ENCODE results near the gene ABTB2. TPM values are rescaled to one million over a fixed set of nuclear protein-coding genes. Genes with fewer than 3 reads are reported as not detected.
"Not testable (repeated sequence)": the region's sequence is repeated elsewhere in the genome, so short reads cannot be mapped to it uniquely, and the experiment has no call there.

Gene ABTB2
- total RNA-seq, 1 experiment from 2014 or later, result 46.3 TPM

DNA sequence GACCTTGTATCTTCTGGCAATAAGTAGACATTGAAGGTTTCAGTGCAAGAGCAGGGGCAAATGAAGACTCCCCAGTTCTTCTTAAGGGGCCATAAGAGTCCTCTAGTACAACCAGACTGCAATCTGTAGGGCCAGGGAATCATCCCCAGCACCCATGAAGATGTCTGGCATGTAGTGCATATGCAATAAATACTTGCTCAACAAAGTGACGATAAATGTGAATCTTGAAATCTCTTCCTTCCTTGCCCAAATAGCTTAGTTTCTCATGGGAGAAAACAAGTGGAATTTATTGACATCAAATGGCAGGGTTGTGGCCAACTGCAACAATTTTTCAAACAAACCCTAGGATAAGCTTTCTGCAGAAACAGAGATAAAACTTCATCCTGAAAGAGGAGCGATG, 107.6 kb downstream of the ABTB2 start:
- no TSS peak for BruUV-seq (replicated peaks)
- no peaks in the 10 kb centered on the region for H3K27me3 ChIP-seq (replicated peaks; ENCODE audit: insufficient read depth, low read depth, low read length, poor library complexity)
- ChIA-PET POLR2A (ENCODE audit: low non-redundant PET) (interaction anchor here (0.6 kb wide), 1 partner anchor 89 kb away, joined by 3 read pairs; no protein-coding TSS in a partner anchor), CTCF (interaction anchor here (1.2 kb wide), 1 partner anchor 76 kb away, joined by 3 read pairs; no protein-coding TSS in a partner anchor)
- DNase-seq (ENCODE audit: low spot score), result no peak
- intact Hi-C loops (cut with micrococcal nuclease; ENCODE audit: unreplicated experiment), result no loop called here
- no peaks in the 10 kb centered on the region for H3K36me3 ChIP-seq (ENCODE audit: insufficient read depth, low read length, poor library complexity, severe bottlenecking)
- no peak overlapping the region for H3K4me3 ChIP-seq (ENCODE audit: low read depth, low read length, poor library complexity, severe bottlenecking)
- no peak for TF ChIP-seq EZH2 (IDR thresholded peaks at IDR 0.05; ENCODE audit: borderline replicate concordance, low read depth, low read length, poor library complexity, severe bottlenecking)
- TF ChIP-seq, protein P1, sequence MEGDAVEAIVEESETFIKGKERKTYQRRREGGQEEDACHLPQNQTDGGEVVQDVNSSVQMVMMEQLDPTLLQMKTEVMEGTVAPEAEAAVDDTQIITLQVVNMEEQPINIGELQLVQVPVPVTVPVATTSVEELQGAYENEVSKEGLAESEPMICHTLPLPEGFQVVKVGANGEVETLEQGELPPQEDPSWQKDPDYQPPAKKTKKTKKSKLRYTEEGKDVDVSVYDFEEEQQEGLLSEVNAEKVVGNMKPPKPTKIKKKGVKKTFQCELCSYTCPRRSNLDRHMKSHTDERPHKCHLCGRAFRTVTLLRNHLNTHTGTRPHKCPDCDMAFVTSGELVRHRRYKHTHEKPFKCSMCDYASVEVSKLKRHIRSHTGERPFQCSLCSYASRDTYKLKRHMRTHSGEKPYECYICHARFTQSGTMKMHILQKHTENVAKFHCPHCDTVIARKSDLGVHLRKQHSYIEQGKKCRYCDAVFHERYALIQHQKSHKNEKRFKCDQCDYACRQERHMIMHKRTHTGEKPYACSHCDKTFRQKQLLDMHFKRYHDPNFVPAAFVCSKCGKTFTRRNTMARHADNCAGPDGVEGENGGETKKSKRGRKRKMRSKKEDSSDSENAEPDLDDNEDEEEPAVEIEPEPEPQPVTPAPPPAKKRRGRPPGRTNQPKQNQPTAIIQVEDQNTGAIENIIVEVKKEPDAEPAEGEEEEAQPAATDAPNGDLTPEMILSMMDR (conservative IDR thresholded peaks at IDR 0.05; ENCODE audit: low read depth, low read length), result no peak
- H3K27ac ChIP-seq (ENCODE audit: low read depth, low read length, poor library complexity, severe bottlenecking), result no peak overlapping the region
- H3K9me3 ChIP-seq (ENCODE audit: low read depth, low read length, poor library complexity, severe bottlenecking), result no peaks in the 10 kb centered on the region
- H3K4me1 ChIP-seq (ENCODE audit: insufficient read depth, low read length, poor library complexity, severe bottlenecking), result peaks cover 14% of the 10 kb centered on the region

DNA sequence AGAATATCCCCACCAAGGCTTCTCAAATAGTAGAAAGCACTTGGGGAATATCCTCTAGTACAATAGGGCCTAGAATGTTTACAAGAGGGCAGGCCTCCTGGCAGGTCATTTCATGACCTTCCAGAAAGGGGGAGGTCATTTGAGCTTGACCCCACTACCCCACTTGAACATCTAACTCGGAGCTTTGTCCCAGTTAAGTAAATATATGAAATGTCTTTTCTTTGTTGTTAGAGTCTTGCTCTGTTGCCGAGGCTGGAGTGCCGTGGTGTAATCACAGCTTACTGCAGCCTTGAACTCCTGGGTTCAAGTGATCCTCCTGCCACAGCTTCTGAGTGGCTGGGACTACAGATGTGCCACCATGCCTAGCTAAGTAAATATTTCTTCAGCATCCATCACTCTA, 108.4 kb downstream of the ABTB2 start:
- DNase-seq (ENCODE audit: low spot score), result no peak
- Histone ChIP-seq H3K4me3 (ENCODE audit: low read depth, low read length, poor library complexity, severe bottlenecking) (no peak overlapping the region), H3K36me3 (ENCODE audit: insufficient read depth, low read length, poor library complexity, severe bottlenecking) (no peaks in the 10 kb centered on the region), H3K27me3 (replicated peaks; ENCODE audit: insufficient read depth, low read depth, low read length, poor library complexity) (no peaks in the 10 kb centered on the region), H3K9me3 (ENCODE audit: low read depth, low read length, poor library complexity, severe bottlenecking) (no peaks in the 10 kb centered on the region), H3K4me1 (ENCODE audit: insufficient read depth, low read length, poor library complexity, severe bottlenecking) (peaks cover 14% of the 10 kb centered on the region), H3K27ac (ENCODE audit: low read depth, low read length, poor library complexity, severe bottlenecking) (no peak overlapping the region)
- ChIA-PET POLR2A (ENCODE audit: low non-redundant PET) (no interaction called here), CTCF (interaction anchor here (1.2 kb wide), 1 partner anchor 75 kb away, joined by 3 read pairs; no protein-coding TSS in a partner anchor)
- intact Hi-C loops (cut with micrococcal nuclease; ENCODE audit: unreplicated experiment), result no loop called here
- BruUV-seq (replicated peaks), result no TSS peak
- TF ChIP-seq, protein P1 (conservative IDR thresholded peaks at IDR 0.05; ENCODE audit: low read depth, low read length), result no peak
- no peak for TF ChIP-seq EZH2 (IDR thresholded peaks at IDR 0.05; ENCODE audit: borderline replicate concordance, low read depth, low read length, poor library complexity, severe bottlenecking)

DNA sequence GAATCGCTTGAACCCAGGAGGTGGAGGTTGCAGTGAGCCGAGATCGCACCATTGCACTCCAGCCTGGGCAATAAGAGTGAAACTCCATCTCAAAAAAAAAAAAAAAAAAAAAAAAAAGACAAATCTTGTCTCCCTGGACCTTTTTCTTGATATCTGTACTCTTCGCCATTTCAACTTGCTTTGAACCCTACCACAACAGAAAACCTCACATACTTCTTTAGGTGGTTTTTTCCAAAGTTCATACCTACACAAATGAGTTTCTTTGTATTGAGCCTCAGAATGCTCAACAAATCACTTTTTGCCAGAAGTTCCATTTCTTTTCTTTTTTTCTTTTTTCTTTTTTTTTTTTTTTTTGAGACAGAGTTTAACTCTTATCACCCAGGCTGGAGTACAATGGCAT, 111.3 kb downstream of the ABTB2 start:
- DNase-seq (ENCODE audit: low spot score); POLR2A ChIA-PET (ENCODE audit: low non-redundant PET); CTCF ChIA-PET; H3K4me3 ChIP-seq (ENCODE audit: low read depth, low read length, poor library complexity, severe bottlenecking); BruUV-seq (replicated peaks); H3K27ac ChIP-seq (ENCODE audit: low read depth, low read length, poor library complexity, severe bottlenecking); intact Hi-C loops (cut with micrococcal nuclease; ENCODE audit: unreplicated experiment); H3K27me3 ChIP-seq (replicated peaks; ENCODE audit: insufficient read depth, low read depth, low read length, poor library complexity); H3K9me3 ChIP-seq (ENCODE audit: low read depth, low read length, poor library complexity, severe bottlenecking); H3K36me3 ChIP-seq (ENCODE audit: insufficient read depth, low read length, poor library complexity, severe bottlenecking): not testable (repeated sequence)
- H3K4me1 ChIP-seq (ENCODE audit: insufficient read depth, low read length, poor library complexity, severe bottlenecking), result peaks cover 20% of the 10 kb centered on the region

DNA sequence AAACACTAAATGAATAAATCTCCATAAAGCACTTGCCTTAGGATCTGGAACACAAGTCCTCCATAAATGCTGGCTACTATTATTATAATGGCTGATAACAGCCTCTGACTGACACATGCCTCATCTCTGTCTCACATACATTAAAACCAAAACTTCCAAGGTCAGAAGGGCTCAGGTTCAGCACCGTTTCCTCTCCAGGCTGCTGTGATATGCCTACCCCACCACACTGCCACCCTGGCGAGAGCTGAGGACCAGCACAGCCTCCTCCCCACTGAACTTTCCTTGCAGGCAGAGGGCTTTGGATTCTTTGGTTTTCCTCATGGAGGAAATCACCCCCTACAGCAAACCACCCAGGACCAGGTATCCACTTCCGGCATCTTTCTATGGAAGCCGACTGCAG, 112.8 kb downstream of the ABTB2 start:
- CTCF ChIA-PET, result no interaction called here
- intact Hi-C loops (cut with micrococcal nuclease; ENCODE audit: unreplicated experiment), result no loop called here
- TF ChIP-seq, protein P1 (conservative IDR thresholded peaks at IDR 0.05; ENCODE audit: low read depth, low read length), result no peak
- TF ChIP-seq EZH2 (IDR thresholded peaks at IDR 0.05; ENCODE audit: borderline replicate concordance, low read depth, low read length, poor library complexity, severe bottlenecking), result no peak
- no peak overlapping the region for H3K4me3 ChIP-seq (ENCODE audit: low read depth, low read length, poor library complexity, severe bottlenecking)
- no peaks in the 10 kb centered on the region for H3K27me3 ChIP-seq (replicated peaks; ENCODE audit: insufficient read depth, low read depth, low read length, poor library complexity)
- no peaks in the 10 kb centered on the region for H3K36me3 ChIP-seq (ENCODE audit: insufficient read depth, low read length, poor library complexity, severe bottlenecking)
- H3K4me1 ChIP-seq (ENCODE audit: insufficient read depth, low read length, poor library complexity, severe bottlenecking), result peaks cover 11% of the 10 kb centered on the region
- H3K27ac ChIP-seq (ENCODE audit: low read depth, low read length, poor library complexity, severe bottlenecking), result no peak overlapping the region
- DNase-seq (ENCODE audit: low spot score), result no peak
- no TSS peak for BruUV-seq (replicated peaks)
- POLR2A ChIA-PET (ENCODE audit: low non-redundant PET), result no interaction called here
- no peaks in the 10 kb centered on the region for H3K9me3 ChIP-seq (ENCODE audit: low read depth, low read length, poor library complexity, severe bottlenecking)

Data from A673 (cell line).